ENCODE data around the gene PDC.
A peak's percentile ranks its signal among the peaks of the same experiment; 100 is the strongest.

The PDC gene

DNA sequence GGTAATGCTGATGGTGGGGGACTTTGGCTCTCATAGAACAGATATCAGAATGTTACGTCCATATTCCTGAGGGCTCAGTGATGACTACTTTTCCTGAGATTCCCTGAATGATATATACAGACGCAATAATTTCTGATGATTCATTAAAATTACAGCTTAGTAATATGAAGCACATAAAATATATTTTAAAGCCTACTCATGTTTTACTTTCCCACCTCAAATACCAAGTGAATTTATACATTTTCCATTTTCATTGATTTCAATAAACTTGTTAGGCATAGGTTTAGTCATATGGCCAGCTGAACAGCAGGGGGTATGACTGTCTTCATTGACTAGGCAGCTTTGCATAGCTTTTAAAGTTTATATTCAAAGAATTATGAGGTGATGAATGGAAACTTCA lies 26.2 kb upstream of the PDC start:
- TF ChIP-seq, protein P1, sequence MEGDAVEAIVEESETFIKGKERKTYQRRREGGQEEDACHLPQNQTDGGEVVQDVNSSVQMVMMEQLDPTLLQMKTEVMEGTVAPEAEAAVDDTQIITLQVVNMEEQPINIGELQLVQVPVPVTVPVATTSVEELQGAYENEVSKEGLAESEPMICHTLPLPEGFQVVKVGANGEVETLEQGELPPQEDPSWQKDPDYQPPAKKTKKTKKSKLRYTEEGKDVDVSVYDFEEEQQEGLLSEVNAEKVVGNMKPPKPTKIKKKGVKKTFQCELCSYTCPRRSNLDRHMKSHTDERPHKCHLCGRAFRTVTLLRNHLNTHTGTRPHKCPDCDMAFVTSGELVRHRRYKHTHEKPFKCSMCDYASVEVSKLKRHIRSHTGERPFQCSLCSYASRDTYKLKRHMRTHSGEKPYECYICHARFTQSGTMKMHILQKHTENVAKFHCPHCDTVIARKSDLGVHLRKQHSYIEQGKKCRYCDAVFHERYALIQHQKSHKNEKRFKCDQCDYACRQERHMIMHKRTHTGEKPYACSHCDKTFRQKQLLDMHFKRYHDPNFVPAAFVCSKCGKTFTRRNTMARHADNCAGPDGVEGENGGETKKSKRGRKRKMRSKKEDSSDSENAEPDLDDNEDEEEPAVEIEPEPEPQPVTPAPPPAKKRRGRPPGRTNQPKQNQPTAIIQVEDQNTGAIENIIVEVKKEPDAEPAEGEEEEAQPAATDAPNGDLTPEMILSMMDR (IDR thresholded peaks at IDR 0.05; ENCODE audit: low read depth, low read length), result no peak
- Histone ChIP-seq H3K4me3 (ENCODE audit: low read depth, low read length) (no peak overlapping the region), H3K9me3 (no peaks in the 10 kb centered on the region), H3K4me1 (no peaks in the 10 kb centered on the region), H3K27me3 (no peaks in the 10 kb centered on the region), H3K36me3 (no peaks in the 10 kb centered on the region)
- no peak for DNase-seq

DNA sequence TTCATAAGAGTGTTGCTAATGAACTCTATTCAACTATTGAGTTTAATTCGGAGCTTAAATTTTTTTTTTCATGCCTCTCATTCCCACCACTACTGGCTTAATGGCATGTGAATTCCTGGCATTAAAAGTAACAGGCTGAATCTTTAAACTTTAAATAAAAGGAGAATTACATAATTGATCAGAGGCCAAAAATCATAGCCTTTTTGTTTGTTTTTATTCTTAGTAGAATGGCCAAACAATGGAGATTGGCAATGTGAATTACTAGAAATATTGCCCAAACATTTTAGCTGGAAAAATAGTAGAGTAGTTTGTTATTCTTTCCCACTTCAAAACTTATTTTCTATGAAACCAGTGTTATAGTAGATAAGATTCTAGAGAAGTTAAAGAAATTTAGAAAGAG lies 25.1 kb upstream of the PDC start:
- H3K4me1 ChIP-seq, result no peaks in the 10 kb centered on the region
- no peaks in the 10 kb centered on the region for H3K9me3 ChIP-seq
- H3K36me3 ChIP-seq, result no peaks in the 10 kb centered on the region
- no peak for DNase-seq
- TF ChIP-seq, protein P1 (IDR thresholded peaks at IDR 0.05; ENCODE audit: low read depth, low read length), result no peak
- no peaks in the 10 kb centered on the region; the same call in 1 of the 2 replicates for H3K27me3 ChIP-seq
- H3K4me3 ChIP-seq (ENCODE audit: low read depth, low read length), result no peak overlapping the region

DNA sequence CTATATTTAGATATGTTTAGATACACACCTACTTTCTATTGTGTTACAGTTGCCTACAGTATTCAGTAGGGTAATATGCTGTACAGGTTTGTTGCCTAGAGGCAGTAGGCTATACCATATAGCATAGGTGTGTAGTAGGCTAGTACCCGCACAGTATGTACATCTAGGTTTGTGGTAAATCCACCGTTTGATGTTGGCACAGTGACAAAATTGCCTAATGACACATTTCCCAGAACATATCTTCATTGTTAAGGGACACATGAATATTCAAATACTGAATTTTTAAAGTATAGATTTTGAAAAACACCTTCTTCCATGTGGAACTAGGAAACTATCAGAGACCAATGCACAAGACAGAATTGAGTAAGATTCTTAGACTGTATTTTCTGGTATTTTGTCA lies 22.6 kb upstream of the PDC start:
- Histone ChIP-seq H3K4me3 (ENCODE audit: low read depth, low read length) (no peak overlapping the region), H3K9me3 (no peaks in the 10 kb centered on the region), H3K36me3 (no peaks in the 10 kb centered on the region), H3K4me1 (no peaks in the 10 kb centered on the region), H3K27me3 (peaks cover 5% of the 10 kb centered on the region)
- DNase-seq, result no peak
- TF ChIP-seq, protein P1 (IDR thresholded peaks at IDR 0.05; ENCODE audit: low read depth, low read length), result no peak

DNA sequence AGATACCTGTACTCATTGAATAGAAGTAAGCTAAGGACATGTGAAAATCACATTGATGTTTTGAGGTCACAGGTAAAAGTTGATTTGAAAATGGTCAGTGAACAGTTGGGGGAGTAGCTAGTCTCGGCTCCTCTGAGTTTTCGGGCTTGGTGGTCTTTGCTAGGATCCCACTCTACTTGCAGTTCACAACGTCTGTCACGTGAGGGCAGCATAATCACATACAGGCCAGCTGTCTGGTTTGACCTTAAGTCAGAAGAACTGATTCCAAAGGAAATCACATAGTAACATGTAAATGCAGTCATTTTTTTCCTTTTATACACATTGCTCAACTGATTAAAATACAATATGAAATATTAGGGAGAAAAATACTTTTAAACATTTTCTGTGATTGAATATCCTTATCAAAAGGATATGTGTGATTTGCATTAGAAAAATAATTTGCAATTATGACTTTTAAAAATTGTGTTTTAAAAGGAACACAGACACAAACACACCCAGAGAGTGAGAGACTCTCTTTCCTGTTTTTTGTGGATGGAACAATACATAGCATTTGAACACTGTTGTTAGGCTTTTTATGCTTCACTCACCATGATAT lies 21.8 kb upstream of the PDC start:
- H3K27me3 ChIP-seq, result peaks cover 5% of the 10 kb centered on the region
- peak; percentile 61 for DNase-seq
- no peak overlapping the region for H3K4me3 ChIP-seq (ENCODE audit: low read depth, low read length)
- TF ChIP-seq, protein P1 (IDR thresholded peaks at IDR 0.05; ENCODE audit: low read depth, low read length), result peak; percentile 97
- no peaks in the 10 kb centered on the region for H3K9me3 ChIP-seq
- no peaks in the 10 kb centered on the region for H3K36me3 ChIP-seq
- no peaks in the 10 kb centered on the region for H3K4me1 ChIP-seq

DNA sequence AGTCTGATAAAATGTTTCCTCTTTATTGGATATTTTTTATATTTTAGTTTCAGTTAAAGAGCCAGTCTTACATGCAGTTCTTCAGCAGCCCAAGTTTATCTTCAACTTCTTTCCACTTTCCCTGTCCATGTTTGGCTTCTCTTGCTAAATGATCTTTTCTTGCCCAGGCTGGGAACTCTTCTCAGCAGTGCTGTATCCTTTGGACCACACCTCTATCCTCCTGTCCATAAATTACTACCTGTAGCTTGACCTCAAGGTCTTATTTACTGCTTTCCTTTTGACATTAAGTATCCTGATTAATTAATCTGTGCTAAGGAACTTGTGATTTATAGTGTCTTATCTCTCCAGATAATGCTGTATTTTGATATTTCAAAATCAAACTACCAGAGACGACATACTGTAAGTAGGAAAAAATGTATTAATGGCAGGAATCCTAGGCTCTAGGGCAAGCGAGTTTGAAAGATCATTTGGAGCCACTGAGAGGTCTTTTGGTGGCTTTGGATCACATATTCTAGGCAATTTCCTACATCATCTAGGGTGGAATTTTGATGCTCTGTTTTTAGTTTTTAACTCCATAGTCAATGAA lies 20.5 kb upstream of the PDC start:
- DNase-seq, result no peak
- Histone ChIP-seq H3K27me3 (peaks cover 5% of the 10 kb centered on the region), H3K9me3 (no peaks in the 10 kb centered on the region), H3K4me3 (ENCODE audit: low read depth, low read length) (no peak overlapping the region), H3K36me3 (no peaks in the 10 kb centered on the region), H3K4me1 (no peaks in the 10 kb centered on the region)
- TF ChIP-seq, protein P1 (IDR thresholded peaks at IDR 0.05; ENCODE audit: low read depth, low read length), result no peak

DNA sequence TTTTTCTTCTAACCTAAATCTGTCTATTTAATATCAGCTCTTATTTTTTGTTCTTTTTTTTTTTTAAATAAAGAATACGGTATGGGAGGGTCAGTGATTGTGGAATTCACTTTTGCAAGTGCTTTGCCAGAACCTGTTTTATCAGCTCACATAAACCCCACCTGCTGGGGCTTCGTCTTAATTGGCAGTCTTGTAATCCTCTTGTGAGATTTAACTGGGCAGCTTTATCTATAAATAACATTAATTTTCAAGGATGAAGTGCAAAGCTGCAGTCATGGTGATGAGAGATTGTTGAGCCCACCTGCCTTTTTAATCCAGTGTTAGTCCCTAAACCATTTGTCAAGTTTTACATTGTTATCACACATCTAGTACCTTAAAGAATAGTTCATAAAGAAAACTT lies 18.2 kb upstream of the PDC start:
- TF ChIP-seq, protein P1 (IDR thresholded peaks at IDR 0.05; ENCODE audit: low read depth, low read length), result no peak
- H3K4me3 ChIP-seq (ENCODE audit: low read depth, low read length), result no peak overlapping the region
- DNase-seq, result no peak
- no peaks in the 10 kb centered on the region for H3K4me1 ChIP-seq
- no peaks in the 10 kb centered on the region for H3K36me3 ChIP-seq
- H3K9me3 ChIP-seq, result no peaks in the 10 kb centered on the region
- peaks cover 5% of the 10 kb centered on the region for H3K27me3 ChIP-seq
